GM12873 (cell line): ENCODE data around the gene SAMD1.

Experiments used
- CTCF ChIP-seq: IDR thresholded peaks from 2 replicates; pipeline ENCODE4 v1.5.1; 2012; ENCODE audit warnings: low read depth, mild to moderate bottlenecking, moderate library complexity, low read length, control low read depth; ENCODE audit not compliant: insufficient read depth; ENCODE audit errors: missing control alignments

SAMD1 gene

DNA sequence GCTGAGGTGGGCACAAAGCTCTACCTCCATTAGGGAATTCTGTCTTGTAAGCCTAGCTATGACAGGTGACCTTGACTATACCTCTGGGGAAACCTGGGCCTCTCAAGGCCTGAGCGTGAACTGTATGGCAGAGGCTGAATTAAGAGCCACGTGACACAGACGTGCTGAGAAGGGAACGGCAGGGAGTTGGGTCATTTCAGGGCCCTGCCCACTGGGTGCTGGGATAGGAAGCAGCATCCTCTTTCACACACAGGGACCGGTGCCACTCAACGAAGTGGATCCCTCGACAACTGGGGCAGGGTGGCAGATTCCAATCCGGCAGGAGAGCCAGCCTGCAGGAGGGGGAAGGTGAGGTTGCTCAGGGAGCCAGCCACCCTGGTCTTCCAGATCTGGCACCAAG is 36.6 kb upstream of the SAMD1 start:
- no peak for TF ChIP-seq CTCF

DNA sequence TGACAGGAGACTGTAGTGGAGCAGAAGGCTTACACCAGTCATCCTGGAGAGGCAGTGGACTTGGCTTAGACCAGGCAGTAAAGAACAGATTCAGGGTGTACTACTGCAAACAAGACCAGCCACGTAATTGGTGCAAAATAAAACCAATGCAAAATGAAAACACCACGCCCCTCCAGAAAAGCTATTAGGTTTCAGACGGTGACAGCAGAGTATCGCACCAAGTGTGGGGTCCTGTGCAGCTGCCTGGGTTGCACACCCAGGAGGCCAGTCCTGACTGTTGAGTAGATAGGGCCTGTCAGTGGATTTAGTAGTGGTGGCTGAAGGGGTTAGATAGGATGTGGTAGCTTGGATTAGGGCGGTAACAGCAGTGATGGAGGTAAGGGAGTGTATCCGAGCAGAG is 32.4 kb upstream of the SAMD1 start:
- TF ChIP-seq CTCF: no peak

- no peak for TF ChIP-seq CTCF
These were observed 29.9 kb upstream of the SAMD1 start for GRCh38 chr19:14120497-14120780.

GRCh38 chr19:14119644-14120496 is 29.3 kb upstream of the SAMD1 start:
- TF ChIP-seq CTCF: no peak

DNA sequence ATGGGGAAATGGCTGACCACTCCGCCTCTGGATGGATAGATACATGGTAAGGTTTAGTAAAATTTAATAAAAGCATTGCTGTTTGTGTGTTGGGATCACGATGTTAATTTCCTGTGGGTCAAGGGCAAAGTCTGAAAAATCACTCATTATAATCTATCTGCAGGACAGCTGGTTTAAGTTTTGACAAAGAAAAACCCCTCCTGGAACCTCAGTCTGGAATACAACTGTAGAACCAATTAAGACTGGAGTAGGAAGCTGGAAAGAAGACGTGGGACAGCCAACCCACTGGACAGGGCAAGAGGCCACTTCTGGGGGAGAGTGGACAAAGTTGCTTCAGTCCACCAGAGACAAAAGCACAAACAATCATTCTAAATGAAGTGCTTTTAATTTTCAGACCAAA is 28.6 kb upstream of the SAMD1 start:
- TF ChIP-seq CTCF: no peak

DNA sequence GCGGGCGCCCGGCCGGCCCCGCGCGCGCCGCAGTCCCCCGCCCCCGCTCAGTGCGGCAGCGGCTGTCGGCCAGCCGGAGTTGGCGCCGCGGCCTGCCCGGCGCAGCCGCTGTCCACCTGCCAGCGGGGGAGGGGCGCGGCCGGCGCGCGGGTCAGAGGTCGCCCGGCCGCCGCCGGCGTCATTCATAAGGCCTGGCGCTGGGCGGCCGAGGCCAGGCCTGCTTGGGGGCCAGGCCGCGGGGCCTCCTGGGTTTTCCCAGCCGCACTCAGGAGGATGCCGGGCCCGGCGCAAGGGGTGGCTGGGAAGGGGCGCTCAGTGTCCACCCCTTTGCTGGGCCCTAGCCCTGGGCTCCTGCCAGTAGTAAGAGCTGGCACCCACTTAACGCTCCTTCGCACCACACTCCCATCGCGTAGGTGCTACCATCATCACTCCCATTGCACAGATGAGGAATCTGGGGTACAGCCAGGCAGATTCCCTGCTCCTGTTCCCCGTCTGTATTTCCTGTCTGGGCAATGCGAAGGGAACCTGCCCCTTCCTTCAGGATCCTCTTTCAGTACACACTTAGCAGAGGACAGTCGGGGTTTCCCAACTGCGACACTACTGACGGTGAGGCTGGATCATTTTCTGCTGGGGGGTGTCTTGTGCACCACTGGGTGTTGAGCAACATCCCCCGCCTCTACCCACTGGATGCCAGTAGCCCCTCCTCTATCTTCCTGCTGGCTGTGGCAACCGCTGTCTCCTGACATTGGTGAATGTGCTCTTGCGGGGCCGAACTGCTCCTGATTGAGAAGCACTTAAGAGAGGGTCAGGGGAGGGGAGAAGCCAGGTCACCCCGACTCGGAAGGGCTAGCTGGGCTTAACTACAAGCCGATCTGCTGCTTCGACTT is 27.9 kb upstream of the SAMD1 start:
- no peak for TF ChIP-seq CTCF

DNA sequence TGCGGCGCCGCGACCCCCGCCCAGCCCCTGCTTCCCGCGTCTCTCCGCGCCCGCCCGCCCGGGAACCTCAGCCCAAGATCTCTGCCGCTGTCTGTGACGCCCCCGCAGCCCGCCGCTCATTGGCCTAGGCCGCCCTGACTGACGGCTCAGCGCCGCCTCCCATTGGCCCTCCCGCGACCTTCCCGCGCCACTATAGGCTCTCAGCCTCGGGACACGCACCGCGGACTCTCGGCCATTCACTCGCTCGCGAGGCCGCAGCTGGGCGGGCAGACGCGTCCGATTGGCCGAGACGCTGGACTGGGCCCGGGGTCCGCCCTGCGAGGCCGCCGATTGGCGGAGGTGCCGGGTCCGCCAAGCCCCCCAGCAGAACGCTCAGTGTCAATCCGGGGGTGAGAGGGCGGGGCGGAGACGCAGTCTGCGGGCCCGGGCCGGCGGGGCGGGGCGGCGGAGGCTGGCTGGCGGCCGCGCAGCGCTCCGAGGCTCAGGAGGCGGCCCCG is 27.2 kb upstream of the SAMD1 start, which contains the start of gene PRKACA:
TSS of gene PRKACA (minus strand) at position 95 of the 497 bp plus-strand sequence. CDS start 215 bp downstream, outside the sequence.
- TF ChIP-seq CTCF: no peak
